ENCODE results near the gene CEACAM16.
"Not testable (repeated sequence)": the region's sequence is repeated elsewhere in the genome, so short reads cannot be mapped to it uniquely, and the experiment has no call there.

The CEACAM16 gene

DNA sequence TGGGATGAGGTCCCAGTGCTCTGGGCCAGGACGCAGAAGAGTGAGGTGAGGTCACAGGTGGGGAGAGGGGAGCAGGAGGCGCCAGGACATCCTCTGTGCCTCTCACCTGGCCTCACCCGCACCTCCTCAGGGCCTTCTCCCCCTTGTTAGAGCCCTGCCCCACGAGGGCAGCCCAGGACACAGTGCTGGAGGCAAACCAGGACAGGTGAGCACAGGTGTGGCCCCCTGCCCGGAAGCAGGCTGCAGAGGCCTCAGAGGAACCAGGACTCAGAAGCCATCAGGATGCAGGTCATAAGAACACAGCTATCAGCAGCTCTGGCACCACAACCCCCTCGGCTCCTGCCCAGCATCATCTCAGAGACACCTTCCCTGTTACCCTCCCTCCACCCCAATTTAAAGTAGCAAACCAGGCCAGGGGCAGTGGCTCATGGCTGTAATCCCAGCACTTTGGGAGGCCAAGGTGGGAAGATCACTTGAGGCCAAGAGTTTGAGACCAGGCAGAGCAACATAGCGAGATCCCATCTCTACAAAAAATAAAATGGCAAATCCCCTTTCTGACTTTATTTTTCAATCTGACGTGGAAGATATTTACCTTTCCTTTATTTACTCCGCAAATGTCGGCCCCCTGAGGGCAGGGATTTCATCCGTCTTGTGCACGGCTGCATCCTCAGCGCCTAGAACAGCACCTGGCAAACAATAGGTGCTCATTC is at the start of gene CEACAM16:
TSS of gene CEACAM16 (plus strand) at position 660 of the 710 bp plus-strand sequence. CDS start 2,306 bp downstream, outside the sequence.
- DNase-seq = no peak

GRCh38 chr19:44649578-44650145 is 49.3 kb upstream of the CEACAM16 start:
- DNase-seq = no peak

- no peak for DNase-seq
Measured at GRCh38 chr19:44653343-44653742, 45.6 kb upstream of the CEACAM16 start.

DNA sequence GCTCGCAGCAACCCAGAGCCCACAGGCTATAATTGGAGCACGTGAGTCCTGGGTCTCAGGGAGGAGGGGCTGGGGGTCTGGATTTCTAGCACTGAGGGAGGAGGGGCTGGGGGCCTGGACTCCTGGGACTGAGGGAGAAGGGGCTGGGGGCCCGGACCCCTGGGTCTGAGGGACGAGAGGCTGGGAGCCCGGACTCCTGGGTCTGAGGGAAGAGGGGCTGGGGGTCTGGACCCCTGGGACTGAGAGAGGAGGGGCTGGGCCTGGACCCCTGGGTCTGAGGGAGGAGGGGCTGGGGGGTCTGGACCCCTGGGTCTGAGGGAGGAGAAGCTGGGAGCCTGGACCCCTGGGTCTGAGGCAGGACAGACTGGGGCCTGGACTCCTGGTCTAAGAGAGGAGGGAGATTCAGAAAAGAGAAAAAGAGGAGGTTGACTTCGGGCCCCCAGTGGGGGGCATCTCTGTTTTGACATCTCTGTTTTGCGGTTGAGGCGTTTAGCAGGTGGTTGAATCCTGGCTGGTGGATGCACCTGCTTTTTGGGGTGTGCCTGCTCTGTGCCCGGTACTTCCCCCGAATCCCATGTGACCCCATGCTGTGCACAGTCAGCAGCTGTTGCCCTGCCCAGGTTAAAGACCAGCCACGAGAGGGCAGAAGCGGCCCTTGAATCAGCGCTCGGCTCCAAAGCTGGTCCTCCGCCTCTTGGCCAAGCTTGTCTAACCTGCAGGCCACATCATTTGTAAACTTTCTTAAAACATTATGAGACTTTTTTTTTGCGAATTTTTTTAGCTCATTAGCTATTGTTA is 44.8 kb upstream of the CEACAM16 start:
- DNase-seq = peak; percentile 81

DNA sequence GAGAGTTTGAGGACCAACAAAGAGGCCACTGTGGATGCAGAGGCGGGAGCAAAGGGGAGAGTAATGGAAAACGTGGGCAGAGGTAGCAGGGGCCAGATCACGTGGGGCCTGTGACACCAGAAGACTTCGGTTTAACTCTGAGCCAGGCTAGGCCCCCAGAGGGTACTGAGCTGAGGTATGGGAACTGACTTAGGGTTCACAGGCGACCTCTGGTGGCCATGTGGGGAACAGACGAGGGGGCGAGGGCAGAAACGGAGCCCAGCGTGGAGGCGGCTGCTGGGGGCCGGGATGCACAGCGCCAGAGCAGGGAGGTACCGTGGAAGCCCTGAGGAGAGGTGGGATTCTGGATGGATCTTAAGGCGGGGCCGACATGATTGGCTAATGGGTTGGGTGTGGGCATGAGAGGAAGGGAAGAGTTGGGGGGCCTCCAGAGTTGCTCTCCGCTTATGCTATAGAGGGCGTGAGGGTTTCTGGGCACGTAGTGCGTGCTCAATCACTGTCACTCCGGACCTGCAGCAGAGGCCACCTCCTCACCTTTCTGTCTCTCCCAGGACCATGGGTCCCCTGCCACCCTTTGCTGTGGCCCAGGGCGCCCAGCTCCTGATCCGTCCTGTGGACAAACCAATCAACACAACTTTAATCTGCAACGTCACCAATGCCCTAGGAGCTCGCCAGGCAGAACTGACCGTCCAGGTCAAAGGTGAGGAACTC is 41.6 kb upstream of the CEACAM16 start:
- DNase-seq = peak; percentile 49

- DNase-seq = no peak
Measured at GRCh38 chr19:44658069-44658733, 40.8 kb upstream of the CEACAM16 start.

- DNase-seq = no peak
Measured at GRCh38 chr19:44660081-44660480, 38.9 kb upstream of the CEACAM16 start.

DNA sequence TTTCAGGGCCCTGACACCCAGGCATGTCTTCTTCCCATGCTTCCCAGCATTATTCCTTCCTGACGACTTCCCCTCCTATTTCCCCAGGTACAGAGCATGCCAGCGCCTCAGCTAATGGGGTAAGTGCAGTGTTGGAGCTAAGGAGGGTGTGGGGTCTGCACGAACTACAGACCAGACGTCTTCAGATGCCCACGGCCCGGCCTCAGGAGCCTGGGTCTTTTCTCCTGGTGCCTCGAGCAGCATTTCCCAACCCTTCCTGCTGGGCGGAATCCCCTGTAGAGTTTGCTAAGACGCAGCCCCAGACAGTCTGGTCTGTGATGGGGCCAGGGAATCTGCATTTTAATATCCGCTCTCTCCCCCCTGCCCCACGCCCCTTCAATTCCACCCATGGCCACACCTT is 37.7 kb upstream of the CEACAM16 start:
- DNase-seq = no peak

DNA sequence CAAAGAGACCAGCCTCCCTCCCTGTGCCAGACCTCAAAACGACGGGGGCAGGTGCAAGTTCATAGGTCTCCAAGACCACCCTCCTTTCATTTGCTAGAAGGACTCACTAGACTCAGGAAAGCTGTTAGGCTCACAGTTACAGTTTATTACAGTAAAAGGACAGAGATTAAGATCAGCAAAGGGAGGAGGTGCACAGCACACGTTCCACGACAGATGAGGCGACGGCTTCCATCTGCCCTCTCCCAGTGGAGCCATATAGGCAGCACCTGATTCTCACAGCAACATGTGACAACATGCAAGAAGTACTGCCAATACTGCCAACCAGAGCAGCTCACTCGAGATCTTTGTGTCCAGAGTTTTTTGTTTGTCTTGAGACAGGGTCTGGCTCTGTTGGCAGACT is 37.0 kb upstream of the CEACAM16 start:
- DNase-seq = no peak

GRCh38 chr19:44662691-44663385 is 36.1 kb upstream of the CEACAM16 start:
- no peak for DNase-seq

GRCh38 chr19:44663996-44664395 is 35.0 kb upstream of the CEACAM16 start:
- DNase-seq = no peak

- no peak for DNase-seq
Measured at GRCh38 chr19:44664976-44665375, 34.0 kb upstream of the CEACAM16 start.

DNA sequence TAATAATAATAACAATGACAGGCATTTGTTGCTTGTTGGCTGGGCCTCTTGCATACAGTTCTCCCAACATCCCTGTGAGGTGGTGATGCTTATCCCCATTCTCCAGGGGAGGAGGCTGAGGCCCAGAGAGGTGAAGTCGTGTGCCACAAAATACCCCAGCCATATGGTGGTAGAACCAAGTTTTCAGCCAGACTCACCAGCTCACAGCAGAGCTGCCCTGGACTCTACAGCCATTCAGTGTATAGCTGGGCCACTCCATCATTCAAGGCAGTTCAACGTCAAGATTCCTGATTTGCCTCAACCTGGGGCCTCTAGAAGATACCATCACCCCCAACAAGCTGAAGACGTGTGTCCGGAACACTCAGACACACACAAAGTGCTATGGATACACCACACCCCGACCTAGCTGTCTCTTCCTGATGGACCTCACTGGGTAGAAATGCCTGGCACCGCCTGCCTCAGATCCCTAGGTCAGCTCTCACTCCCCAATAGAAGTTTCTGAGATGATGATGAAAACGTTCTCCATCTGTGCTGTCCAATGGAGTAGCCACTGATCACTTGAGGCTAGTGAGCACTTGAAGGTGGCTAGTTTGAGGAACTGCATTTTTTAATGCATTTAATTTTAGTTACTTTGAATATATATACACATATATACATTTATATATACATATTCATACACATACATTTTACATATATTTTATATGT is 31.9 kb upstream of the CEACAM16 start:
- no peak for DNase-seq

DNA sequence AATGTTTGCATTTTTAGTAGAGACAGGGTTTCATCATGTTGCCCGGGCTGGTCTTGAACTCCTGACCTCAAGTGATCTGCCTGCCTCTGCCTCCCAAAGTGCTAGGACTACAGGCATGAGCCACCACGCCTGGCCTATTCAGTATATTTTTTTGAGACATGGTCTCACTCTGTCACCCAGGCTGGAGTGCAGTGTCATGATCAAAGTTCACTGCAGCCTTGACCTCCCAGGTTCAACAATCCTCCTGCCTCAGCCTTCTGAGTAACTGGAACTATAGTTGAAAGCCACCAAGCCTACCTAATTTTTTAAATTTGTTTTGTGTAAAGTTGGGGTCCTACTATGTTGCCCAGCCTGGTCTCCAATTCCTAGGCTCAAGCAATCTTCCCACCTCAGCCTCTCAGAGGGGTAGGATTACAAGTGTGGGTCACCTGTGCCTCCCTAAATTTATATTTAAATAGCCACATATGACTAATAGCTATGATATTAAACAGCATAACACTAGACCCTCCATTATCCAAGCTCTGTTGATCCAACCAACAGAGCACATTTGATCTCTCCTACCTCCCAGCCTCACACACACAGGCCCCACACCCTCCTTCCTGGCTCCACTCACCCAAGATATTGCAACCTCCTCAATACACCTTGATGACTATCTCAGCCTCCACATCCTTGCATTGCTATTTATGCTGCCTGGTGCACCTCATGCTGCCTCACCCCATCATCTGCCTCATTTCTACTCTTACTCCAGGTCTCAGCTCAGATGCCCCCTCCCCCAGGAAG is 29.8 kb upstream of the CEACAM16 start:
- no peak for DNase-seq

DNA sequence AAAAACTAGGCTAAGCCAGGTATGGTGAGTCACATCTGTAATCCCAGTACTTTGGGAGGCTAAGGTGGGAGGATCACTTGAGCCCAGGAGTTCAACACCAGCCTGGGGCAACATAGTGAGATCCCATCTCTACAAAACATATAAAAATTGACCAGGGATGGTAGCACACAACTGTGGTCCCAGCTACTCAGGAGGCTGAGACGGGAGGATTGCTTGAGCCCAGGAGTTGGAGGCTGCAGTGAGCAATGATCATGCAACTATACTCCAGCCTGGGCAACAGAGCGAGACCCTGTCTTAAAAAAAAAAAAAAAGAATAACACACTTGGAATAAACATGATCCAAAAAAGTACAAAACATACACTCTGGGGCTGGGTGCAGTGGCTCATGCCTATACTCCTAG is 28.9 kb upstream of the CEACAM16 start:
- not testable (repeated sequence) for DNase-seq

DNA sequence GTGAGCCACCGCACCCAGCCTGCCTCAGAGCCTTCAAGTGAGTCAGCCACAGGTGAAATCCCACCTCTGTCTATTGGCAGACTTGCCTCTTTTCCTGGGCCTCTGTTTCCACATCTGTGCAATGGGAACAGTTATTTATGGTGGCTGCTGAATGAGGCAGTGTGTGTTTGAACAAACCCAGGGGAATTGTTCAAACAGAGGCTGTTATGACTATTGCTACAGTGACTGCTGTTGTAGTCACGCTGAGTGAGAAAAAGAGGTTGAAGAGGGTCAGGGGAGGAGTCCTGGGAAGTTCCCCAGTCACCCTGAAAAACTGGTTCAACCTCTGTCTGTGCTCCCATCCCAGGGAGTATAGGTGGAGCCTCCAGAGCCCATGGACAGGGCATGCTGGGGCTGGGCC is 27.6 kb upstream of the CEACAM16 start, which contains the start of gene CEACAM19:
TSS of gene CEACAM19 (plus strand) at position 83 of the 400 bp plus-strand sequence. CDS start 450 bp downstream, outside the sequence.
- DNase-seq = no peak

- no peak for DNase-seq
Measured at GRCh38 chr19:44672226-44672625, 26.7 kb upstream of the CEACAM16 start.

DNA sequence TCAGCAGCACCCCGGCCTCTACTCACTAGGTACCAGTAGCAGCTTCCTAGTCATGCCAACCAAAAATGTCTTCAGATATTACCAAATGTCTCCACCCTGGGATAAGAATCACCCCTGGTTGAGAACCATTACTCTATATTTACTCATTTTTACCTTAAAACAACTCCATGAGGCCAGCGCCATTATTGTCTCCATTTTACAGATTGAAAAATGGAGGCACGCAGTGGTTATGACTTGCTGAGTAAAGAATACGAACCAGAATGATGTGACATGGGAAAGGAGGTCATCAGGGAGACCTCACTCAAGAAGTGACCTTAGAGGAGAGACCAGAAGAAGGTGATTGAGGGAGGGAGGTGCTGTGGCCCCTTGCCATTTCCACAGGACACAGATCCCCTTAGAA is 25.4 kb upstream of the CEACAM16 start:
- no peak for DNase-seq

DNA sequence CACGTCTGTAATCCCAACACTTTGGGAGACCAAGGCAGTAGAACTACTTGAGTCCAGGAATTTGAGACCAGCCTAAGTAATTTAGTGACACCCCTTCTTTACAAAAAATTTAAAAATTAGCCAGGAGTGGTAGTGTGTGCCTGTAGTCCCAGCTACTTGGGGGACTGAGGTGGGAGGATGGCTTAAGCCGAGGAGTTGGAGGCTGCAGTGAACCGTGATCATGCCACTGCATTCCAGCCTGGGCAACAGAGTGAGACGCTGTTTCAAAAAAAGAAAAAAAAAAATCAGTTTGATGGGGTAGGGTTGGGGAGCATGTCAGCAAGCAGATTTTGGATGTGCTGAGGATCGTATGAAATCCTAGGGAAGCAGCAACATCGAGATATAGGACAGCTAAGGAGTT is 23.4 kb upstream of the CEACAM16 start:
- DNase-seq = no peak

DNA sequence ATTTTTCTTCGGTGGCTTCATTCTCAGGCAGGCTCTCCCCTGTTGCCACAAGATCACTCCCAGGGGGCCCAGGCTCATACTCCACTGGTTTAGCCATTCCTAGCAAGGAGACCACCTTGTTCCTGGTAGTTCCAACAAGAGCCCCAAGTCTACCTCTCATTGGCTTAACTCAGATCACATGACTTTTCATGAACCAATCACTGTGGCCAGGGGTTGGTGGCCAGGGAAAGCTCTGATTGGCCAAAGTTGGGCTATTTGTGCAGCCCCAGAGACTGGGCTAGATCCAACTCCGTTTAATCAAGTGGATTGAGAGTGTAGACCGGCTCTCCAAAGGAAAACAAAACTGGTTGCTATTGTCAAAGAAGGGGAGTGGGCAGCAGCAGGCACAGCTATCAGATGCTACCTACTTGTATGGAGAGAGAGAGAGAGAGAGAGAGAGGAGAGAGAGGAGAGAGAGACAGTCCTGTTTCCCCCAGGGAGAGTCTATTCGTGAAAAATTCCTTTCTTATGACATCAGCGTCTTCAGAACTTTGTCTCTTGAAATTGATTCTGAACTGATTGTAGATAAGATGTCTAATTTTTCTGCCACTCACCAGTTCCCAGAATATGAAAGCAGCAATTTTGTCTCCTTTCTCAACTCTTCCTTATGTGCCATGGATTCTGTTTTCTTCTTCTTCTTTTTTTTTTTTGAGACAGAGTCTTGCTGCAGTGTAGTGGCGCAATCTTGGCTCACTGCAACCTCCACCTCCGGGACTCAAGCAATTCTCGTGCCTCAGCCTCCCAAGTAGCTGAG is 21.7 kb upstream of the CEACAM16 start:
- peak; percentile 62 for DNase-seq
